GM19043 (cell line): ENCODE data around the gene INAVA.
"Not testable (repeated sequence)": the region's sequence is repeated elsewhere in the genome, so short reads cannot be mapped to it uniquely, and the experiment has no call there.

Experiments
- ATAC-seq: cut with Tn5 transposase; IDR thresholded peaks from one replicate; pipeline ENCODE4 v1.9.1; 2021; ENCODE audit warnings: low read depth; ENCODE audit not compliant: unreplicated experiment

The INAVA gene

DNA sequence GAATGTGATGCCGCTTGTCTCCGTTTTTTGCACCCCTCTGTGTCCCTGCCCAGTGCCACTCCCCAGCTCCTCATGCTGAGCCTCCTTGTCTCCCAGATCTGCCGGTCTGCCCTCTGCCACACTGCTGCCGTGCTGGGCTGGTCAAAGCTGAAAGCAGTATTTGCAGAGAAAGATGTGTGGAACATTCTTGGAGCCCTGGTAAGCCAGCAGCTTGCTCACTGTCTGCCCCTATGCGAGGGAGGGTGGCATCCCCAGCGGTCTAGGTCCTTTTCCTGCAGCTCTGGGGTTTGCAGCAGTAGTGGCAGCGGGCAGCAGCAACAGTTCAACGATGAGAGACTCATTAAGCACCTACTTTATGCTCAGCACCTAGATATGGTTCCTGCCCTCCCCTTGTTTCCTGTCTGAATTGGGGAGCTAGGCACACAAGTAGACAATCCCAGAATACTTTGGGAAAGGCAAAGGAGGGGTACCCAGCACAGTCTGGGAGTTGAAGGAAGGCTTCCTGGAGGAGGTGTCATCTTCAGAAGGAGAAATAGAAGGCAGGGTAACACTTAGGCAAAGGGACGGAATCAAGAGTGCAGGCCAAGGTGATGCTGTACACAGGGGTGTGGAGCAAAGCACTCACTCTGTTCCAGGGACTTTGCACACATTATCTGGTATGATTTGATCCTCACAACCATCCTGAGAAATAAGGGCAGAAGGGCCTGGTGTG, 65.7 kb downstream of the INAVA start:
- no peak for ATAC-seq

DNA sequence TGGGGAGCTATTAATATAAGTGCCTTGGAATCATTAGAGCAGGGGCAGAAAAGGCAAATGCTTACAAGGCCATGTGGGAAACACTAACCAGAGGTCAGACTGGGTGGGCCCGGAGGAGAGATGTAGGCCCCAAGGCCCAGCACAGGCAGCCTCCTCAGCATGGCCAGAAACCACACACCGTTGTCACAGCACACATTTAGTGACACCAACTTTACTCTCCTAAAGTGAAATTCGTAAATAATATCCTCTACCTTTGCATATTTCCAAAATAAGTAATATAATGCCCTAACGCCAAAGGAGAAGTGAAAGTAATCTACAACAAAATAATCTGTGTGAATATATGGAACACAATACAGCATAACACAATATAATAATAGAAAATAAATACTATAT, 66.2 kb downstream of the INAVA start:
- no peak for ATAC-seq

DNA sequence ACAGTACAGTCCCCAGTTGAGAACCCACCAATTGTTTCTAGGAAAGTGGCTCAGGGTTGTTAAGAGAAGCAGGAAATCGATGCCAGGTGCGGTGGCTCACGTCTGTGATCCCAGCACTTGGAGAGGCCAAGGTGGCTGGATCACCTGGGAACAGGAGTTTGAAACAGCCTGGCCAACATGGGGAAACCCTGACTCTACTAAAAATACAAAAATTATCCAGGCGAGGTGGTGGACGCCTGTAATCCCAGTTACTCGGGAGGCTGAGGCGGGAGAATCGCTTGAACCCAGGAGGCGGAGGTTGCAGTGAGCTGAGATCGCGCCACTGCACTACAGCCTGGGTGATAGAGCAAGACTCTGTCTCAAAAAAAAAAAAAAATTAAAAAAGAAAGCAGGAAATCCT, 67.5 kb downstream of the INAVA start:
- not testable (repeated sequence) for ATAC-seq

DNA sequence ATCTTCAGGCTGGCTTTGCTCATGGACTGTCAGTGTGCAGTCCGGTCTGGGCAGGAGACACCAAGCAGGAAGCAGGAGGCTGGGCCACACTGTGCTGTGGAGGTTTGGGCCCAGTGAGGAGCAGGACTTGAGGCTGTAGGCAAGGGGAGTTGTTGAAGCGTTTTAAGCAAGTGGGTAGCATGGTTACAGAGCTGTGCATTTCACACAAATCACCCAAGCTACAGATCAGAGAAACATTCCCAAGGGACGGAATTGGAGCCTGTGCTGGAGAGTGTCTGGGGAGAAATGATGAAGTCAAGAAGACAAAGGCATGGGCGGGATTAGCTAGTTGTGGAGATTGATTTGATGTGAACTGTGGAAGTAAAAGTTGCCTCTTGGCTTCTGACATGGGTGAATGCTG, 67.9 kb downstream of the INAVA start:
- no peak for ATAC-seq

DNA sequence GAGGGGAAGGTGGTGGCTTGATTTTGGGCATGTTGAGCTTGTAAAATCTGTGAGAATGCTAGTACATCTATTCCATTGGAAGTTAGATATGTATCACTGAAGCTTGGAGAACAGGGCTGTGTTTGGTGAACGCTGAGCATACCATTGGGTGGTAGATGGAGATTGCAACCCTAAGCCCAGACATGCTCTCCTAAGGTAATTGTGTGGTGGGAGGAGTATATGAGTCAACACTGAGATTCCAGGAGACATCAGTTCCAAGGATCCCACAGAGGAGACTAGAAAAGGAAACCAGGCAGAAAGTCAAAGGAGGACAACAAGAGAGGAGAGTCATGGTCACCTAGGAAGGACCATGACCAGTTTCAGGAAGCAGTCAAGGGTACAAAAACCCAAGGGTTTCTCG, 68.4 kb downstream of the INAVA start:
- ATAC-seq: no peak

DNA sequence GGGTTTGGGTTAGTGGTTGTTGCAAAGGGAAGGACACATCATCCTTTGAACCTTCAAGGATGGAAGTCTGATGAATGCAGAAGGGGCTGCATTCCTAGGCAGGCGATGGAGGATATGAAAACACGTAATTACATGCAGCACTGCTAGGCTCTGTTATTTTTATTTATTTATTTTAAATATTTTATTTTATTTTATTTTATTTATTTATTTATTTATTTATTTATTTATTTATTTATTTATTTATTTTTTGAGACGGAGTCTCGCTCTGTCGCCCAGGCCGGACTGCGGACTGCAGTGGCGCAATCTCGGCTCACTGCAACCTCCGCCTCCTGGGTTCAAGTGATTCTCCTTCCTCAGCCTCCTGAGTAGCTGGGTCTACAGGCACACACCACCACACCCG, 69.2 kb downstream of the INAVA start:
- not testable (repeated sequence) for ATAC-seq
